HG03457 (cell line): ENCODE measurements around the gene COX6B2.

Experiments used
- ATAC-seq: cut with Tn5 transposase; IDR thresholded peaks from one replicate; pipeline ENCODE4 v1.9.1; 2021; ENCODE audit warnings: moderate number of reproducible peaks; ENCODE audit not compliant: unreplicated experiment

The COX6B2 gene

GRCh38 chr19:55362990-55363716, 8.6 kb upstream of the COX6B2 start, which contains the start of gene GARIN5B:
Gene GARIN5B (minus strand): TSS chr19:55363260. CDS start chr19:55363066, 194 bp downstream.
- ATAC-seq = no peak

- ATAC-seq = no peak
These were observed 7.9 kb upstream of the COX6B2 start for GRCh38 chr19:55362174-55362989.

- ATAC-seq = no peak
These were observed 6.4 kb upstream of the COX6B2 start for GRCh38 chr19:55360902-55361301.

- ATAC-seq = no peak
These were observed 4.7 kb upstream of the COX6B2 start for GRCh38 chr19:55358943-55359908.

- ATAC-seq = no peak
These were observed 4.0 kb upstream of the COX6B2 start for GRCh38 chr19:55358493-55358892.

GRCh38 chr19:55355213-55355821, 798 bp upstream of the COX6B2 start:
- ATAC-seq = no peak

GRCh38 chr19:55353803-55354697, 469 bp downstream of the COX6B2 start:
- ATAC-seq = no peak

- no peak for ATAC-seq
These were observed 1.1 kb downstream of the COX6B2 start for GRCh38 chr19:55353356-55353802.

GRCh38 chr19:55352549-55353145, 1.9 kb downstream of the COX6B2 start:
- no peak for ATAC-seq

GRCh38 chr19:55352040-55352439, 2.5 kb downstream of the COX6B2 start:
- ATAC-seq = no peak

- ATAC-seq = no peak
These were observed 3.8 kb downstream of the COX6B2 start for GRCh38 chr19:55350620-55351315.

GRCh38 chr19:55348317-55349034, 6.0 kb downstream of the COX6B2 start:
- no peak for ATAC-seq

- ATAC-seq = no peak
These were observed 7.0 kb downstream of the COX6B2 start for GRCh38 chr19:55347442-55348009.

GRCh38 chr19:55346725-55347441, 7.6 kb downstream of the COX6B2 start:
- ATAC-seq = no peak

GRCh38 chr19:55345818-55346724, 8.4 kb downstream of the COX6B2 start:
- no peak for ATAC-seq
